Progenitor cell of endocrine pancreas (in vitro differentiated cells): ENCODE data around the gene PITPNC1. TPM values are rescaled to one million over a fixed set of nuclear protein-coding genes. Genes with fewer than 3 reads are reported as not detected.

Experiments used
- DNase-seq: peaks from one replicate; pipeline ENCODE4 v3.0.0; 2021; ENCODE audit warnings: low spot score; ENCODE audit not compliant: unreplicated experiment
- H3K27ac Mint-ChIP-seq: 2 replicates; pipeline ENCODE4 v1.8.0; 2021; ENCODE audit warnings: mild to moderate bottlenecking, moderate library complexity, mixed read lengths
- H3K27me3 Mint-ChIP-seq: 2 replicates; pipeline ENCODE4 v1.8.0; 2021; ENCODE audit warnings: mixed read lengths
- H3K36me3 Mint-ChIP-seq: 2 replicates; pipeline ENCODE4 v1.8.0; 2022; ENCODE audit warnings: mixed read lengths; ENCODE audit not compliant: insufficient read depth
- H3K4me1 Mint-ChIP-seq: 2 replicates; pipeline ENCODE4 v1.8.0; 2021; ENCODE audit warnings: low read depth, mixed read lengths
- H3K4me3 Mint-ChIP-seq: 2 replicates; pipeline ENCODE4 v1.8.0; 2021; ENCODE audit warnings: low read depth, mild to moderate bottlenecking, moderate library complexity, mixed read lengths
- H3K9me3 Mint-ChIP-seq: 2 replicates; pipeline ENCODE4 v1.8.0; 2021; ENCODE audit warnings: low read depth, mixed read lengths
- CTCF ChIP-seq: fragments of 200-600 bp; sonication (generic); IDR thresholded peaks from one replicate; pipeline ENCODE4 v1.5.0; 2021; ENCODE audit warnings: antibody characterized with exemption, mild to moderate bottlenecking; ENCODE audit not compliant: unreplicated experiment
- total RNA-seq: library from RNA; stranded (reverse); gene quantifications from 2 replicates; pipeline ENCODE4 v1.2.1, GENCODE V29; 2021

PITPNC1 gene
- total RNA-seq, 1 donor from 2014 or later = 53.2 TPM

GRCh38 chr17:67343237-67343636 is 33.8 kb upstream of the PITPNC1 start:
- H3K36me3 Mint-ChIP-seq = peaks cover 32% of the 10 kb centered on the region
- no peaks in the 10 kb centered on the region for H3K27me3 Mint-ChIP-seq
- no peak for DNase-seq
- H3K4me1 Mint-ChIP-seq = no peaks in the 10 kb centered on the region
- no peak for TF ChIP-seq CTCF
- no peak overlapping the region for H3K4me3 Mint-ChIP-seq
- H3K27ac Mint-ChIP-seq = no peak overlapping the region
- H3K9me3 Mint-ChIP-seq = no peaks in the 10 kb centered on the region

DNA sequence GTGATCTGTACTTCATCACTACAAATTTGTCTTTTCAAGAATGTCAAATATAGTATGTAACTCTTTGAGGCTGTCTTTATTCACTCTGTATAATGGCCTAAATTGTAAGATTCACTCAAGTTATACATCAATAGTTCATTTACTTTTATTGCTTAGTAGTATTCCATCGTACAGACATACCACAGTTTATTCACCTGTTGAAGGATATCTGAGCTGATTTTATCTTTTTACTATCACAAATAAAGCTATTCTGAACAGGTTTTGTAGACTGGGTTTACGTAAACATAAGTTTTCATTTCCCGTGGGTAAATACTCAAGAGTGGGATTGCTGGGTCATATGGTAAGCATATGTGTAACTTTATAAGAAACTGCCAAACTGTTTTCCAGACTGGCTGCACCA is 29.3 kb upstream of the PITPNC1 start:
- no peaks in the 10 kb centered on the region for H3K27me3 Mint-ChIP-seq
- H3K4me3 Mint-ChIP-seq = no peak overlapping the region
- no peaks in the 10 kb centered on the region for H3K4me1 Mint-ChIP-seq
- H3K36me3 Mint-ChIP-seq = peaks cover 21% of the 10 kb centered on the region
- no peaks in the 10 kb centered on the region for H3K9me3 Mint-ChIP-seq
- no peak for TF ChIP-seq CTCF
- no peak overlapping the region for H3K27ac Mint-ChIP-seq
- DNase-seq = no peak

GRCh38 chr17:67349420-67349819 is 27.7 kb upstream of the PITPNC1 start:
- H3K27ac Mint-ChIP-seq = no peak overlapping the region
- no peak for TF ChIP-seq CTCF
- no peaks in the 10 kb centered on the region for H3K9me3 Mint-ChIP-seq
- peaks cover 21% of the 10 kb centered on the region for H3K36me3 Mint-ChIP-seq
- no peaks in the 10 kb centered on the region for H3K4me1 Mint-ChIP-seq
- DNase-seq = no peak
- no peaks in the 10 kb centered on the region for H3K27me3 Mint-ChIP-seq
- H3K4me3 Mint-ChIP-seq = no peak overlapping the region

DNA sequence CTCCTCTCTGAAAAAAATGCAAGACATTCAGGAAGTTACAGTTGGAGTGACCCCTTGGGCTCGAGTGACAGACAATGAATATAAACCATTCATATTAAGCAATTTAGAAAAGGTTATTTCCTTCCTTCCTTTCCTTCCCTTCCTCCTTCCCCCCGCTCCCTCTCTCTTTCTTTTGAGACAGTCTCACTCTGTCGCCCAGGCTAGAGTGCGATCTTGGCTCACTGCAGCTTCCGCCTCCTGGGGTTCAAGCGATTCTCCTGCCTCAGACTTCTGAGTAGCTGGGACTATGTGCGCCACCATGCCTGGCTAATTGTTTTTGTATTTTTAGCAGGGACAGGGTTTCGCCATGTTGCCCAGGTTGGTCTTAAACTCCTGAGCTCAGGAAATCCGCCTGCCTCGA is 23.9 kb upstream of the PITPNC1 start:
- no peak for TF ChIP-seq CTCF
- Mint-ChIP-seq H3K4me1 (no peaks in the 10 kb centered on the region), H3K4me3 (no peak overlapping the region), H3K27me3 (no peaks in the 10 kb centered on the region), H3K27ac (peak overlapping the region; percentile 24), H3K36me3 (peaks cover 21% of the 10 kb centered on the region), H3K9me3 (no peaks in the 10 kb centered on the region)
- DNase-seq = no peak

GRCh38 chr17:67353929-67354574 is 23.0 kb upstream of the PITPNC1 start:
- no peak for TF ChIP-seq CTCF
- H3K4me1 Mint-ChIP-seq = no peaks in the 10 kb centered on the region
- no peak for DNase-seq
- peaks cover 20% of the 10 kb centered on the region for H3K36me3 Mint-ChIP-seq
- no peak overlapping the region for H3K4me3 Mint-ChIP-seq
- no peak overlapping the region for H3K27ac Mint-ChIP-seq
- no peaks in the 10 kb centered on the region for H3K27me3 Mint-ChIP-seq
- H3K9me3 Mint-ChIP-seq = no peaks in the 10 kb centered on the region
